Smooth muscle cell (in vitro differentiated cells): ENCODE data around the gene ANO4. TPM values are rescaled to one million over a fixed set of nuclear protein-coding genes. Genes with fewer than 3 reads are reported as not detected.

ENCODE experiments used
- DNase-seq: peaks from one replicate; lab custom pipeline; 2025; ENCODE audit not compliant: unreplicated experiment; lab: John Stamatoyannopoulos, UW
- H2AFZ ChIP-seq: fragments of 200-600 bp; sonication (generic); 2 replicates; pipeline ENCODE4 v1.6.0; 2016; ENCODE audit warnings: antibody characterized with exemption, low read depth, mild to moderate bottlenecking
- H3F3A ChIP-seq: fragments of 200-600 bp; sonication (generic); 2 replicates; pipeline ENCODE4 v1.6.0; 2017; ENCODE audit warnings: antibody characterized with exemption, low read depth
- H3K27ac ChIP-seq: fragments of 200-600 bp; sonication (generic); 2 replicates; pipeline ENCODE4 v1.5.1; 2016; ENCODE audit warnings: low read depth, mild to moderate bottlenecking
- H3K27me3 ChIP-seq: fragments of 200-600 bp; sonication (generic); 2 replicates; pipeline ENCODE4 v1.6.1; 2016; ENCODE audit warnings: low read depth, mild to moderate bottlenecking
- H3K36me3 ChIP-seq: fragments of 200-600 bp; sonication (generic); 2 replicates; pipeline ENCODE4 v1.5.1; 2016; ENCODE audit warnings: low read depth
- H3K4me1 ChIP-seq: fragments of 200-600 bp; sonication (generic); 2 replicates; pipeline ENCODE4 v1.5.1; 2016; ENCODE audit warnings: low read depth
- H3K4me2 ChIP-seq: fragments of 200-600 bp; sonication (generic); 2 replicates; pipeline ENCODE4 v1.6.0; 2016; ENCODE audit warnings: mild to moderate bottlenecking
- H3K4me3 ChIP-seq: fragments of 200-600 bp; sonication (generic); 2 replicates; pipeline ENCODE4 v1.5.1; 2016; ENCODE audit warnings: mild to moderate bottlenecking
- H3K79me2 ChIP-seq: fragments of 200-600 bp; sonication (generic); 2 replicates; pipeline ENCODE4 v1.6.0; 2016; ENCODE audit warnings: low read depth, mild to moderate bottlenecking
- H3K9ac ChIP-seq: fragments of 200-600 bp; sonication (generic); 2 replicates; pipeline ENCODE4 v1.6.0; 2016; ENCODE audit warnings: low read depth
- H3K9me3 ChIP-seq: fragments of 200-600 bp; sonication (generic); replicated peaks from 2 replicates; pipeline ENCODE4 v1.5.1; 2016; ENCODE audit warnings: low read depth
- H4K20me1 ChIP-seq: fragments of 200-600 bp; sonication (generic); 2 replicates; pipeline ENCODE4 v1.6.0; 2016; ENCODE audit warnings: low read depth
- WGBS: methylation state at CpG from one replicate; pipeline ENCODE4 v1.1.7; 2016; ENCODE audit warnings: low lambda C conversion rate; 5-methylcytosine and 5-hydroxymethylcytosine counted together
- polyA plus RNA-seq: library from polyadenylated mRNA; unstranded; fragments of >200 nt; fragmentation: Nextera tagmentation; extraction: Ambion mirVana; gene quantifications from 2 replicates; pipeline ENCODE4 v1.2.1, GENCODE V29; 2016
- total RNA-seq: library from RNA; depleted of rRNA; stranded (reverse); fragments of >200 nt; gene quantifications from 2 replicates; pipeline ENCODE4 v1.2.3, GENCODE V29; 2014
- TF ChIP-seq, protein P1 (sequence below): fragments of 200-600 bp; sonication (generic); IDR thresholded peaks from 2 replicates; pipeline ENCODE4 v1.5.1; 2017; ENCODE audit warnings: borderline replicate concordance, mild to moderate bottlenecking, antibody characterized with exemption; ENCODE audit not compliant: insufficient read depth, poor library complexity, severe bottlenecking

Gene ANO4
- total and polyA plus RNA-seq, 2 experiments from 2014 or later: 27.3 to 51.7 TPM

GRCh38 chr12:100808777-100809176 lies 14.2 kb downstream of the ANO4 start:
- Histone ChIP-seq H3K4me1 (no peaks in the 10 kb centered on the region), H3K27ac (no peak overlapping the region), H4K20me1 (peaks cover 18% of the 10 kb centered on the region), H3F3A (no peaks in the 10 kb centered on the region), H3K79me2 (peaks cover 46% of the 10 kb centered on the region), H2AFZ (no peak overlapping the region), H3K27me3 (no peaks in the 10 kb centered on the region), H3K4me3 (no peak overlapping the region), H3K9me3 (no peaks in the 10 kb centered on the region), H3K36me3 (no peaks in the 10 kb centered on the region), H3K4me2 (no peak overlapping the region), H3K9ac (no peak overlapping the region)
- TF ChIP-seq, protein P1, sequence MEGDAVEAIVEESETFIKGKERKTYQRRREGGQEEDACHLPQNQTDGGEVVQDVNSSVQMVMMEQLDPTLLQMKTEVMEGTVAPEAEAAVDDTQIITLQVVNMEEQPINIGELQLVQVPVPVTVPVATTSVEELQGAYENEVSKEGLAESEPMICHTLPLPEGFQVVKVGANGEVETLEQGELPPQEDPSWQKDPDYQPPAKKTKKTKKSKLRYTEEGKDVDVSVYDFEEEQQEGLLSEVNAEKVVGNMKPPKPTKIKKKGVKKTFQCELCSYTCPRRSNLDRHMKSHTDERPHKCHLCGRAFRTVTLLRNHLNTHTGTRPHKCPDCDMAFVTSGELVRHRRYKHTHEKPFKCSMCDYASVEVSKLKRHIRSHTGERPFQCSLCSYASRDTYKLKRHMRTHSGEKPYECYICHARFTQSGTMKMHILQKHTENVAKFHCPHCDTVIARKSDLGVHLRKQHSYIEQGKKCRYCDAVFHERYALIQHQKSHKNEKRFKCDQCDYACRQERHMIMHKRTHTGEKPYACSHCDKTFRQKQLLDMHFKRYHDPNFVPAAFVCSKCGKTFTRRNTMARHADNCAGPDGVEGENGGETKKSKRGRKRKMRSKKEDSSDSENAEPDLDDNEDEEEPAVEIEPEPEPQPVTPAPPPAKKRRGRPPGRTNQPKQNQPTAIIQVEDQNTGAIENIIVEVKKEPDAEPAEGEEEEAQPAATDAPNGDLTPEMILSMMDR: no peak
- DNase-seq: no peak
- 85% methylated on average over 2 of the region's 2 CpGs for WGBS

DNA sequence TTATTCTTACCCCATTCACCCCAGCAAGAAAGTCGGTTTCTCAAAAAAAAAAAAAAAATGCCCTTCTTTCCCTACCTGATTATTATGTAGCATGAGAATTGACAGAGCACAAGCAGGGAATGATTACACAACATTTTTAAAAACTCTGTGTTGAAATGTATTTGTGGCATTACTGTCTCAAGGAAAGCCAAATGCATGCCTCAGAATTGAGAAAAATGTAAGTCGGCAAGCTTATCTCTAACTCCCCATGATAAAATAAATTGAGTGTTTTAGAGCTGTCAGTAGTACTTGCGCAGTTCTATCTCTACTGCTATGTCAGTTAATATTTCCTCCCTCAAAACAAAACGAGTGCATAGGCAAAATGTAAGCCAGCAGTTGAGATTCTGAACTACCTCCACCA lies 25.7 kb downstream of the ANO4 start:
- no peak for DNase-seq
- no peaks in the 10 kb centered on the region for H3K27me3 ChIP-seq
- no peak overlapping the region for H3K9ac ChIP-seq
- no peaks in the 10 kb centered on the region for H3K9me3 ChIP-seq
- H3K36me3 ChIP-seq: no peaks in the 10 kb centered on the region
- no peak overlapping the region for H3K4me3 ChIP-seq
- H3F3A ChIP-seq: peaks cover 15% of the 10 kb centered on the region
- H4K20me1 ChIP-seq: peaks cover 19% of the 10 kb centered on the region
- TF ChIP-seq, protein P1: no peak
- WGBS: 31% methylated on average over 4 of the region's 4 CpGs
- no peaks in the 10 kb centered on the region for H3K4me1 ChIP-seq
- H2AFZ ChIP-seq: no peak overlapping the region
- peak overlapping the region; percentile 50 for H3K4me2 ChIP-seq
- peak overlapping the region; percentile 24 for H3K27ac ChIP-seq
- H3K79me2 ChIP-seq: peaks cover 26% of the 10 kb centered on the region

GRCh38 chr12:100823963-100824362 lies 29.4 kb downstream of the ANO4 start:
- H3K27ac ChIP-seq: peak overlapping the region; percentile 58
- no peaks in the 10 kb centered on the region for H3K36me3 ChIP-seq
- 5% methylated on average over 1 of the region's 1 CpG for WGBS
- no peaks in the 10 kb centered on the region for H3K27me3 ChIP-seq
- H3K4me1 ChIP-seq: no peaks in the 10 kb centered on the region
- no peak overlapping the region for H3K9ac ChIP-seq
- H3K4me3 ChIP-seq: no peak overlapping the region
- H3K9me3 ChIP-seq: no peaks in the 10 kb centered on the region
- peaks cover 17% of the 10 kb centered on the region for H3K79me2 ChIP-seq
- peaks cover 54% of the 10 kb centered on the region for H4K20me1 ChIP-seq
- peaks cover 15% of the 10 kb centered on the region for H3F3A ChIP-seq
- no peak for DNase-seq
- peak overlapping the region; percentile 55 for H3K4me2 ChIP-seq
- TF ChIP-seq, protein P1: no peak
- H2AFZ ChIP-seq: no peak overlapping the region

DNA sequence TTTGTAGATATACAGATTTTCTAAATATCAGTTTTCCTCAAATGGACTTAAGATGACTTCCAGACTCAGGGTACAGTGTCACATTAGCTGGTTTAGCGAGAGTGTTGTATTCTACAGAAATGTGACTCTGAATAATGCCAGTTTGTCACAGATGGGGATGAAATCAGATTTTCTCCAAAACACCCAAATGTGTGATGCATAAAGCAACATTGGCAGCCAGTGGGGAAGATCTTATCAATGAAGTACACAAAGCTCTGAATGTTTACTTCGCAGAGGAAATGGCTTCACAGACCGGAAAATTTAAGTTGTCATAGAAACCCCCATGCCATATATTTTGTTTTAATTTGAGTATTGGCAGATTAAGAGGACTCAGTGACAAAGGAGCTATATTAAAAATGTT lies 29.9 kb downstream of the ANO4 start:
- Histone ChIP-seq H3K9me3 (no peaks in the 10 kb centered on the region), H3K4me1 (no peaks in the 10 kb centered on the region), H3K27ac (peak overlapping the region; percentile 58), H2AFZ (no peak overlapping the region), H4K20me1 (peaks cover 59% of the 10 kb centered on the region), H3K4me2 (peak overlapping the region; percentile 55), H3K4me3 (no peak overlapping the region), H3K9ac (no peak overlapping the region), H3K79me2 (peaks cover 18% of the 10 kb centered on the region), H3K27me3 (no peaks in the 10 kb centered on the region), H3F3A (peaks cover 13% of the 10 kb centered on the region), H3K36me3 (no peaks in the 10 kb centered on the region)
- 35% methylated on average over 3 of the region's 3 CpGs for WGBS
- TF ChIP-seq, protein P1: no peak
- DNase-seq: no peak
